ENCODE data around the gene P2RX5.

Gene P2RX5

GRCh38 chr17:3656755-3657587 lies 39.0 kb downstream of the P2RX5 start:
- no peak overlapping the region for H3K4me3 ChIP-seq (ENCODE audit: low read depth, low read length)

GRCh38 chr17:3656353-3656752 lies 39.6 kb downstream of the P2RX5 start:
- no peak overlapping the region for H3K4me3 ChIP-seq (ENCODE audit: low read depth, low read length)

More at GRCh38 chr17:3656755-3657587, 39.0 kb downstream of the P2RX5 start:
- no peak for TF ChIP-seq CTCF (IDR thresholded peaks at IDR 0.05; ENCODE audit: borderline replicate concordance, insufficient read depth, low read depth, low read length)

DNA sequence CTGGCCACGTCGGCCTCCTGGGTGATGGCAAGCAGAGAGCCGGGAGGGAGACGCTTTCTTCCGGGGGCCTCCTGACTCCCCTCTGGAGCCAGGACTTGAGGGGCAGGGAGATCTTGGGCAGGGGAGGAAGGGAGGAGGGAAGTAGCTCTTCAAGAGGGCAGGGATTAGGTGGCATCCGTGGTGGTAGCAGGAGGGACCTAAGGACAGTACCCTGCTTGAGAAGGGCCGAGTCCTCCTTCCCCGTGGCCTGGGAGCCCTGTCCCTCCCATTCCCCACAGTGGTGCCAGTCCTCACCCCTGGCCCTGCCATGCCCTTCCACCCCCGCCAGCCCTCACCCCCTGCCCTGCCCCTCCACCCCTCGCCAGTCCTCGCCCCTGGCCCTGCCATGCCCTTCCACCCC lies 40.2 kb downstream of the P2RX5 start:
- no peak for TF ChIP-seq CTCF (IDR thresholded peaks at IDR 0.05; ENCODE audit: borderline replicate concordance, insufficient read depth, low read depth, low read length)
- H3K4me3 ChIP-seq (ENCODE audit: low read depth, low read length) = no peak overlapping the region

More at GRCh38 chr17:3656353-3656752, 39.6 kb downstream of the P2RX5 start:
- no peak for TF ChIP-seq CTCF (IDR thresholded peaks at IDR 0.05; ENCODE audit: borderline replicate concordance, insufficient read depth, low read depth, low read length)

- no peak overlapping the region for H3K4me3 ChIP-seq (ENCODE audit: low read depth, low read length)
- peak; percentile 65 for TF ChIP-seq CTCF (IDR thresholded peaks at IDR 0.05; ENCODE audit: borderline replicate concordance, insufficient read depth, low read depth, low read length)
Measured at GRCh38 chr17:3647769-3648555, 48.0 kb downstream of the P2RX5 start.

- H3K4me3 ChIP-seq (ENCODE audit: low read depth, low read length) = no peak overlapping the region
- TF ChIP-seq CTCF (IDR thresholded peaks at IDR 0.05; ENCODE audit: borderline replicate concordance, insufficient read depth, low read depth, low read length) = no peak
Measured at GRCh38 chr17:3647251-3647650, 48.7 kb downstream of the P2RX5 start.

DNA sequence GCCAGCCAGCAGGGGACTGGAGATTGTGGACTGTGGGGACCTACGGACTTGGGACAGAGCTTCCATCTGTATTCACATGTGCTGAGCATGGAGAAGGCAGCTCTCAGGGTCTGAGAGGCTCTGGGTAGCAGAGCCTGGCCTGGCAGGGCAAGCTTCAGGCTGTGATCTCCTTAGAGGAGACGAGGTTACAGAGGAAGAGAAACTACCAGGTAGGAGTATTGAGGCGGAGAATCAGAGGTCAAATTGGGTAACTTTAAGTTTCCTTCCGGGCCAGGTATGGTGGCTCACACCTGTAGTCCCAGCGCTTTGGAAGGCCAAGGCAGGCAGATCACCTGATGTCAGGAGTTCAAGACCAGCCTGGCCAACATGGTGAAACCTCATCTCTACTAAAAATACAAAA lies 50.6 kb downstream of the P2RX5 start:
- no peak overlapping the region for H3K4me3 ChIP-seq (ENCODE audit: low read depth, low read length)
- no peak for TF ChIP-seq CTCF (IDR thresholded peaks at IDR 0.05; ENCODE audit: borderline replicate concordance, insufficient read depth, low read depth, low read length)

All from GM12875 (cell line).